Measurements from ENCODE around the gene SPON2.
"Not testable (repeated sequence)": the region's sequence is repeated elsewhere in the genome, so short reads cannot be mapped to it uniquely, and the experiment has no call there.

Gene SPON2

DNA sequence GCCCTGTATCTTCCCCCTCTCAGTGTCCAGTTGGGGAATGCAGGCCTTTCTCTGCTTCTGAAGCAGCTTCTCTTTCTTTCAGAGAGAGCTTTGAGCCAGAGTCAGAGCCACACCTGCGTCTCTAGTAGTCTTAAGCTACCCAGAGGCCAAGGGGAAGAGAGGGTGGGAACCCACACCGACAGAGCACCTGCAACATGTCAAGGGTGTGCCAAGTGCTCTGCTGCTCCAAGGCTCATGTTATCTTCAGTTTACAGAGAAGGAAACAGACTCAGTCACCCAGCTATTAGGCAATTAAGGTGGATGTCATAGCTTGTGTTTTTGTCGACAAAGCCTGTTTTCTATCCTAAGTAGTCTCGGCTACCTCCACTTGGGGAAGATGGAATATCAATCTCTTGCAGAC lies 36.3 kb downstream of the SPON2 start:
- no peak for DNase-seq

- DNase-seq = no peak
These were observed 39.4 kb downstream of the SPON2 start for GRCh38 chr4:1133033-1133432.

GRCh38 chr4:1130316-1131186 lies 41.8 kb downstream of the SPON2 start:
- DNase-seq = peak; percentile 70 to 71

- no peak for DNase-seq
These were observed 45.9 kb downstream of the SPON2 start for GRCh38 chr4:1126506-1126905.

DNA sequence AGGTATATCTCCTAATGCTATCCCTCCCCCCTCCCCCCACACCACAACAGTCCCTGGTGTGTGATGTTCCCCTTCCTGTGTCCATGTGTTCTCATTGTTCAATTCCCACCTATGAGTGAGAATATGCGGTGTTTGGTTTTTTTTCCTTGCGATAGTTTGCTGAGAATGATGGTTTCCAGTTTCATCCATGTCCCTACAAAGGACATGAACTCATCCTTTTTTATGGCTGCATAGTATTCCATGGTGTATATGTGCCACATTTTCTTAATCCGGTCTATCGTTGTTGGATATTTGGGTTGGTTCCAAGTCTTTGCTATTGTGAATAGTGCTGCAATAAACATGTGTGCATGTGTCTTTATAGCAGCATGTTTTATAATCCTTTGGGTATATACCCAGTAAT lies 46.9 kb downstream of the SPON2 start:
- not testable (repeated sequence) for DNase-seq

DNA sequence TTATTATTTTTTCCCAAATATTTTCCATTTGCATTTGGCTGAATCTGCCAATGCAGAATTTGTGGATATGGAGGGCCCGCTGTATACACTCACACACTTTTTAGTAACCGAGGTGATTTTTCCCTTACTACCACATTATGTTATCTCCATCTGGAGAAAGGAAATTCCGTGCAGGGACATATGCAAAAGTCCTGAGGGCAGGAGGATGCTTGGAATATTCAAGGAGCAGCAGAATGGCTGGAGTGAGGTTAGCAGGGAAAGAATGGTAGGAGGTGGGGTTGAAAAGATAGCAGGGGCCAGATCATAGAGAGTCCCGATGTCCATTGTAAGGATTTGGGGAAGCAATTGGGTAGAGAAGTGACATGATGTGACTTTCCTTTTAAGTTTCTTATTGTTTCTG lies 47.6 kb downstream of the SPON2 start:
- DNase-seq = no peak

DNA sequence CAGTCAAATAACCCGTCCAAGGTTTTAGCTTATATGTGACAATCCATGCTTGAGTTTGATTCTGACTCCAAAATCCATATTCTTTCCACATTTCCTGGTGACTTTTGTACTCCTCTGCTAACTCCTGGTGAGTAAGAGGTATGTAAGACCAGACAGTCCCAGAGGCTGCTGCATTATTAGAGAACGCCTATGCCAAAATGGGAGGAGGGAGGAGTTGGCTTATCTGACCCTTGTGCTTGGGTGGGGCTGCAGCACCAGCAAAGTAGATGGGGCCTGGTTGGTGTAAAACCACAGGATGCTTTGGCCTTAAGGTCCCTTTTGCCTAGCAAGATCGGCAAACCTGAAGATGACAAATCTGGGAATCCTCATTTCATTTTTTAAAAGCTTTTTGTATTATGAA lies 49.9 kb downstream of the SPON2 start:
- no peak for DNase-seq
